GM10847 (cell line): Measurements from ENCODE around the gene GDAP2.

Source experiments
- POLR2A ChIP-seq: IDR thresholded peaks from 2 replicates; pipeline ENCODE4 v1.6.1; 2011; ENCODE audit not compliant: insufficient read length; ENCODE audit errors: extremely low read depth

The GDAP2 gene

GRCh38 chr1:117860896-117861610 lies 68.4 kb downstream of the GDAP2 start:
- TF ChIP-seq POLR2A = no peak

GRCh38 chr1:117859901-117860300 lies 69.5 kb downstream of the GDAP2 start:
- TF ChIP-seq POLR2A = no peak

GRCh38 chr1:117857418-117857817 lies 72.0 kb downstream of the GDAP2 start:
- TF ChIP-seq POLR2A = no peak

- no peak for TF ChIP-seq POLR2A
These were observed 76.4 kb downstream of the GDAP2 start for GRCh38 chr1:117852853-117853553.

- TF ChIP-seq POLR2A = no peak
These were observed 77.7 kb downstream of the GDAP2 start for GRCh38 chr1:117851687-117852086.

- no peak for TF ChIP-seq POLR2A
These were observed 82.6 kb downstream of the GDAP2 start for GRCh38 chr1:117846674-117847425.

- TF ChIP-seq POLR2A = no peak
These were observed 85.6 kb downstream of the GDAP2 start for GRCh38 chr1:117843791-117844190.

GRCh38 chr1:117842408-117843170 lies 86.8 kb downstream of the GDAP2 start:
- TF ChIP-seq POLR2A = no peak

- no peak for TF ChIP-seq POLR2A
These were observed 88.2 kb downstream of the GDAP2 start for GRCh38 chr1:117841117-117841650.

- TF ChIP-seq POLR2A = no peak
These were observed 90.5 kb downstream of the GDAP2 start for GRCh38 chr1:117838911-117839310.

GRCh38 chr1:117836069-117836468 lies 93.4 kb downstream of the GDAP2 start:
- TF ChIP-seq POLR2A = no peak

- TF ChIP-seq POLR2A = no peak
These were observed 95.0 kb downstream of the GDAP2 start for GRCh38 chr1:117834416-117834815.

- TF ChIP-seq POLR2A = no peak
These were observed 97.0 kb downstream of the GDAP2 start for GRCh38 chr1:117832453-117832852.

GRCh38 chr1:117830222-117830621 lies 99.2 kb downstream of the GDAP2 start:
- TF ChIP-seq POLR2A = no peak

- TF ChIP-seq POLR2A = no peak
These were observed 101.2 kb downstream of the GDAP2 start for GRCh38 chr1:117828201-117828600.
